GM19438 (cell line): ENCODE results near the gene B3GALNT2.
"Not testable (repeated sequence)": the region's sequence is repeated elsewhere in the genome, so short reads cannot be mapped to it uniquely, and the experiment has no call there.

ENCODE experiments used
- ATAC-seq: cut with Tn5 transposase; IDR thresholded peaks from one replicate; pipeline ENCODE4 v1.9.1; 2021; ENCODE audit warnings: low read depth; ENCODE audit not compliant: unreplicated experiment

B3GALNT2 gene

DNA sequence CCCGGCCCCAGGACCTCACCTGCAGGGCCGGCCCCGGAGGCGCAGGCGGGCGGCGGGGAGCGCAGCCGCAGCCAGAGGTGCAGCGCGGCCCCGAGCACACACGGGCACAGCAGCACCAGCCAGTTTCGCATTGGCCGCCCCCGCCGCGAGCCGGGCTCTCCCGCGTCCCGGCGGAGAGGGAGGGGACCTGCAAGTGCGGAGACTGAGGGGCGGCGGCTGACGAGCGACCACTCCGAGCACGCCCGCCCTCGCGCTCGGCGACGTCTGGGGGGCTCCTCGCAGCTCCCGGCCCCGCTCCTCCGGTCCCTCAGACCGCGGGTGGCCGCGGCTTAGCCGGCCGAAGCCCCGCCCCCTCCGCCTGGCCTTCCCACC, at the start of gene B3GALNT2:
Gene B3GALNT2 (minus strand): TSS at position 331 of the 372 bp plus-strand sequence. CDS start 200 bp downstream, at position 131.
- peak; percentile 34 for ATAC-seq

DNA sequence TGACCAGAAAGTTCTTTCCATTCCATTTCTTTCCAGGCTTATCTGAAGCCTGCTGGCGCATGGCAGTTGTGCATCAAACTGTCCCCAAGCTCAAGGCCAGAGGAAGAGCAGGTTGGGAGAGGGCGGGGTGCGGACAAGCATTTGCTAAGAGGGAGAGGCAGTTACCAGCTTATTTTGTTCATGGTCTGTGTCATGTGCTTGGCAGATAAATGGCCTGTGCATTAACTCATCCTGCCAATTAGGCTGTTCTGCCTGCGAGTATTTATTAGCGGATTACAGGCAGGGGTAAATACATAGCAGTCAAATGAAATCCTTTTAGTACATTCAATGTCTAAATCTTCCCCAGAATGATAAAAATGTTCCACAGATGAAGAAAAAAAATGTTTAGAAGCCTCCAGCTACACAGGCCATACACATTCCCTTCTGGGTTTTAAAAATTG, 48.9 kb upstream of the B3GALNT2 start:
- no peak for ATAC-seq

DNA sequence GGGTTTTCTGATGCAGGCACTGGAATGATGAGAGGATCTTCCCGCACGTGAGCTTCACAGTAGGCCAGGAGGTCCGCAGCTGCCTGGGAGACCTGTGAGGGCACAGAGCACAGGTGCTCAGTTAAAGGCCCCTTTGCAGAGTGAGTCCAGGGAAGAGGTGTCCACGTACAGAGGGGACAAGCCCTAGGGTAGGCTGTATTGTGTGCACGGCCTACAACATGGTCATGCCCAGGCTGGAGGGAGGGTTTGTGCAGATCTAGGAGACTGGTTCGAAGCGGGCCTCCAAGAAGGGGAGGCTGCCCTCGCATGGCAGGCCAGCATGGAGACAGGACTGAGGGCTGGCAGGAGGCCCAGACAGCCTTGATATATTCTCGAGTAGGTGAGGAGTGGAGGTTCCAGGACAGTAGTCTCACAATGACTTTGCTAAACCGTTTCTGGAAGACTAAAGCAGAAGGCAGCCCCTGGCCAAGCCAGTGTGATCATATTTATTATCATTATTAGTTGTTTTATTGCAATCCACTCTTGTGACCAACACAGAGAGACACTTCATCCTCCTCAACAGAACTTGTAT, 48.0 kb upstream of the B3GALNT2 start:
- no peak for ATAC-seq

DNA sequence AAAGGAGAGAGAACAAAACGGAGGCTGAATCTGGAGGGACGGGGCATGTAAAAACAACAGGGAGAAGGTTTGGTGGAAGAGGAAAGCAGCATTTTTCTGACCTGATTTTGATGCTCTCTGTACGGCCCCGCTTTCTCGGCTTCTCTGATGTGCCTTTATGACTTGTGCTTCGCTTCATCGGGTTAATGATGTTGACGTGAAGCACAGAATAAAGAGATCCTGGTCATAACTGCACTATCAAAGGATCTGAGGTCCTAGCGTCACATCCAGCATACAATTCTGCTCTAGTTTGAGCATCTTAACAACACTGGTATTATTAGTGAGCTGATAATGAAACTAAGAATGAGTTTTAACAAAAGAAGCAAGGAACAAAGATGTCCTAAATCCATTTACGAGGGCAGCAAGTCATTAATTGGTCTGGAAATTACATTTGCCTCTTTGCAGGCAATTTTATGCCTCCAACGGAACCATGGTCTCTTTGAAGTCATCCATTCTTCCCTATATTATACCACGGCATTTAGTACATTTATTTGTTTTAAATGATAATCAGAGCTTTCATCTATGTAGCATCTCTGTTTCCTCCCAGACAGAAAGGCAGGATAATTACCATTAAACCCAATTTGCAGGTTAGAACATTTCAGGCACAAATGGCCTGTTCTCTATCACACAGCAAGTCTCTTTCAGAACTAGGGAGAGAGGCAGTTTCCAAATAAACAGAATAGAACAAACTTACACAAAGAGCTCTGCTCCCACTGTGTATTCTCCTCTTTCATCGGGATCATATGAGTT, 45.3 kb upstream of the B3GALNT2 start:
- no peak for ATAC-seq

DNA sequence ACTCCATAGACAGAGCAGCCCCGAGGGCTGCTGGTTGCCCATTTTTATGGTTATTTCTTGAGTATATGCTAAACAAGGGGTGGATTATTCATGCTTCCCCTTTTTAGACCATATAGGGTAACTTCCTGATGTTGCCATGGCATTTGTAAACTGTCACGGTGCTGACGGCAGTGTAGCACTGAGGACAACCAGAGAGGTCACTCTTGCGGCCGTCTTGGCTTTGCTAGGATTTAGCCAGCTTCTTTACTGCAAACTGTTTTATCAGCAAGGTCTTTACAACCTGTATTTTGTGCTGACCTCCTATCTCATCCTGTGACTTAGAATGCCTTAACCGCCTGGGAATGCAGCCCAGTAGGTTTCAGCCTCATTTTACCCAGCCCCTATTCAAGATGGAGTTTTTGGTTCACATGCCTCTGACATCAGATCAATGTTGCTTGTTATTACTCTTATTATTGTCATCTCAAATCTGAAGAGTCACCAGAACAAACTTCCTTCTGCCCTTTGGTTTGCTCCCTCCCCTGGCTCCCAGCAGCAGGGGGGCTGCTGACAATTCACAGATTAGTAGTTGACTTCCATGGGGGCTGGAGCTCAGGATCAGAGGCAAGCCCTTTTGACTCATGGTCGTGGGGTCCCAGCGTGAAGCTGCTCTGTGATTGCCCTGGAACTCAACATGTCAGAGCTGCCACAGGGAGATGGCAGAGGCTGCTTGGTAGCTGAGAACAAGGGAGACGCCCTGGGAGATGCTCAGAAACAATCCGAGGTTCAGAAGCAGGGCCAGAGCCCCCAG, 42.3 kb upstream of the B3GALNT2 start:
- not testable (repeated sequence) for ATAC-seq

DNA sequence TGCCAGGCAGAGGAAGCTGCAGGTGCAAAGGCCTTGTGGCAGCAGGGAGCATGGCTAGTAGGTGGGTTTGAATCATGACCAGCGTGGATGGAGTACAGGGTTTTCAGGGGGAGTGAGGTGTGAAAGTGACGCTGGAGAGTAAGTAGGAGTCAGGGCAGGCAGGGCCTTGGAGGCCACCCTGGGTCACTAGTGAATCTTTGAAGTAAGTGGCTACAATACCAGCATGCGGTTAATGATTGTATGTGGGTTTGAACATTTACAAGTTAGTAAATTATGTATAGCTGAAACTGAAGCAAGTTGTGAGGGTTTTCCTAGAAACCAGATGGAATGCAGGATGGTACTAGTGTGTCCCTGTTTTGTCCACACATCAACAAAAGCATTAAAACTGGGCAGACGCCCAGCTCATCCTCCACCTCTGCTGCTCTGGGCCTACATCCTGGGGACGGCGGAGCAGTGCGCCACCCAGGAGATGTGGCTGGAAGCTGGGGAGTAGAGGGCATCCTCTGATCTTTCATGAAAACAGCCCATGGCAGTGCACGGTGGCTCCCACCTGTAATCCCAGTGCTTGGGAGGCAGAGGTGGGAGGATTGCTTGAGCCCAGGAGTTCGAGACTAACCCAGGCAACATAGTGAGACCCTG, 41.2 kb upstream of the B3GALNT2 start:
- ATAC-seq: no peak

DNA sequence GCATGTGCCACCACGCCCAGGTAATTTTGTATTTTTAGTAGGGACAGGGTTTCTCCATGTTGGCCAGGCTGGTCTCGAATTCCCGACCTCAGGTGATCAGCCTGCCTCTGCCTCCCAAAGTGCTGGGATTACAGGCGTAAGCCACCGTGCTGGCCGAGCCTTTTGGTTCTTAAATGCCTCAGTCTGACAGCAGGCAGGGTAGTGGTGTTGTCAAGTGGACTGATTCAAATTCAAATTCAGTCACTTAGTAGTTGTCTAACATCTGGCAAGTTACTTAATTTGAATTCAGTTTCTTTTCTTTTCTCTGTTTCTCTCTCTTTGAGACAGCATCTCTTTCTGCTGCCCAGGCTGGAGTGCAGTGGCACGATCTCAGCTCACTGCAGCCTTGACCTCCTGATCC, 38.6 kb upstream of the B3GALNT2 start:
- ATAC-seq: not testable (repeated sequence)

DNA sequence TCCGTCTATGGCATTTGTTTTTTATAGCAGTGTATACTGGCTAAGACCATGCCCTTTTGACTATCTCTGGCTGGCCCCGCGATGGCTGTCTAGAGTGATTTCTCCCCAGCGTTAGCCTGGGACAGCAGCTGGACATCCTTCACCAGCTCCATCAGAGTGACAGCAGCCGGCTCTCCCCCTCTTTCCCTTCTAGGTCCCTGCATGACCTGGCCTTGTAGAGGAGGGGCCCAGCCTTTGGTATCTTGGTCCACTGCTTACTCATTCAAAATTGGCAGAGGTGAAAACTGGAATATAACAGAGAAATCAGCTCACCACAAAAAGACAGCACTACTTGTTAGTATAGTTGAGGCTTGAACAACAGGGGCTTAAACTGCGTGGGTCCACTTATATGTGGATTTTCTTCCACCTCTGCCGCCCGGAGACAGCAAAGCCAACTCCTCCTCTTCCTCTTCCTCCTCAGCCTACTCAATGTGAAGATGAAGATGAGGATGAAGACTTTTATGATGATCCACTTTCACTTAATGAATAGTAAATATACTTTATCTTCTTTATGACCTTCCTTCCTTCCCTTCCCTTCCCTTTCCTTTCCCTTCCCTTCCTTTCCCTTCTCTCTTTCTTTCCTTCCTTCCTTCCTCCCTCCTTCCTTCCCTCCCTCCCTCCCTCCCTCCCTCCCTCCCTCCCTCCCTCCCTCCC, 29.4 kb upstream of the B3GALNT2 start:
- ATAC-seq: no peak

DNA sequence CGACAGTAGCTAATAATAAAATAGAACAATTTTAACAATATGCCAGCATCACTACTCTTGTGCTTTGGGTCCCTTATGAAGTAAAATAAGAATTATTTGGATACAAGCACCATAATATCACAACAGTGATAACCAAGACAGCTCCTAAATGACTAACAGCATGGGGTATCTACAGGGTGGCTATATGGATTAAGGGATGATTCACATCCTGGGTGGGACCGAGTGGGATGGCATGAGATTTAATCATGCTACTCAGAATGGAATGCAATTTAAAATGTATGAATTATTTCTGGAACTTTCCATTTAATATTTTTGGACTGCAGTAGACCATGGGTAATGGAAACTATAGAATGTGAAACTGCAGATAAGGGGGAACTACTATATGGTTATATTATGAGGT, 28.1 kb upstream of the B3GALNT2 start:
- no peak for ATAC-seq

DNA sequence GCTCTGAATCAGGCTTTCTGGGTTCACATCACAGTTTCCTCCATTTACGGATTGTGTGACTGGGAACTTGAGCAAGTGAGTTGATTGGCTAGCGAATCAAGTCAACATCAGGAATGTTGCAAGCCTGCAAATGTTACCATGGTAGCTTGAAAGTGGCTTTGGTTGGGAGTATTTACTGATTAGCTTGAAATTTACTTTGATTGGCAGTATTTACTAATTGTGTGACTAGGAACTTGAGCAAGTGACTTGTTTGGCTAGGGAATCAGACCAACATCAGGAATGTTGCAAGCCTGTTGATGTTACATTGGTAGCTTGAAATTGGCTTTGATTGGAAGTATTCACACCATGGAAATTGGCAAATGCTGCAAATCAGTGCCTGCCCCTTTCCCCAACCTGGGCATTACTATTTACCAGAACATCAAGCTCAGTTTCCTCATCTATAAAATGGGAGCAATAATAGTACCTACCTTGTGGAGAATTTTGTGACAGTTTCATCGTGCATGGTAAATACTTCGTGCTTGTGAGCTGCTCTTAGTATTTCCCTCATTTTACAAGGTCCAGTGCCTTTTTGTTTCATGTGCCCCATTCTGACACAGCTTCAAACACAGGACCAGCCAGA, 23.1 kb upstream of the B3GALNT2 start:
- ATAC-seq: no peak

DNA sequence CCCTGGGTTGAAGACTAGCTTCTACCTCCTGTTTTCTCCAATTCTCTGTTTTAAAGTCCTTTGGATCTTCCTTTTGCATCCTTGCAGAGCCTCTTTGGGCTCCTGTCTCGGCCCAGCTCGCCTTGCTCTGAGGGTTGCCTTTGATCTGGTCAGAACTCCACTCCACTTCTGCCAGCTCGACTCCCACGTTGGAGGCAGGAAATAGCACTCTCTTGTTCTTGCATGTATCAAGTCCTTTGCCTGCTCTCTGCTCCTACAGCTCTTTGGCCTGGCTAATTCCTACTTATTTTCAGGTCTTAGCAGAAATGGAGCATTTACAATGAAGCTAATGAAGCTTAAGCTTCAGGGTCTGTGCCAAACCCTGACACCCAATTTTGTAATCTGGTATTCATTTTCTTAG, 21.1 kb upstream of the B3GALNT2 start:
- ATAC-seq: no peak

DNA sequence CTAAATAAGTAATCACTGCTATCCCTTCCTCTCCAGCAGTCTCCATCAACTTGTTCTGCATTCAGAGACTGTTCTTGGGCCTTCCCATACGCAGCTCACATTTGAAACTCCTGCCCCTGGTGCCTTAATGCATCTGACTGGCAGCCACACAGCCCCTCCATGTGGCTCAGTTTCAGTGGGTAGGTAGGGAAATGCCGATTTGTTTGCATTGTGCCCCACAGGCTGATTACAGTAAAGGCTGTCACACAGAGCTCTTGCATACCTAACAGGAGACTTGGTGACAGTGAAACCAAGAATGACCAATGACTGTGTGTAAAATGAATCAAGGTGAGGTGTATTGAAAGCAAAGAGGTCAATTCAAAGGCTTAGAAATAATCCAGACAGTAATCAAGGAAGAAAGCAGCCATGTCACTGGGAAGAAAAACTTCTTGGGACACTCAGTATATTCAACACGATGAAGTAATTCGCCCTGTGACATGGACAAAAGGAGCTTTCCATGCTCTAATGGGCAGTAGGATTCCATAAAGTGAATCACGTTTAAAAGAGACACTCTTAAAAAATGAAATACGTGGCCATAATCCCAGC, 12.7 kb upstream of the B3GALNT2 start:
- no peak for ATAC-seq

DNA sequence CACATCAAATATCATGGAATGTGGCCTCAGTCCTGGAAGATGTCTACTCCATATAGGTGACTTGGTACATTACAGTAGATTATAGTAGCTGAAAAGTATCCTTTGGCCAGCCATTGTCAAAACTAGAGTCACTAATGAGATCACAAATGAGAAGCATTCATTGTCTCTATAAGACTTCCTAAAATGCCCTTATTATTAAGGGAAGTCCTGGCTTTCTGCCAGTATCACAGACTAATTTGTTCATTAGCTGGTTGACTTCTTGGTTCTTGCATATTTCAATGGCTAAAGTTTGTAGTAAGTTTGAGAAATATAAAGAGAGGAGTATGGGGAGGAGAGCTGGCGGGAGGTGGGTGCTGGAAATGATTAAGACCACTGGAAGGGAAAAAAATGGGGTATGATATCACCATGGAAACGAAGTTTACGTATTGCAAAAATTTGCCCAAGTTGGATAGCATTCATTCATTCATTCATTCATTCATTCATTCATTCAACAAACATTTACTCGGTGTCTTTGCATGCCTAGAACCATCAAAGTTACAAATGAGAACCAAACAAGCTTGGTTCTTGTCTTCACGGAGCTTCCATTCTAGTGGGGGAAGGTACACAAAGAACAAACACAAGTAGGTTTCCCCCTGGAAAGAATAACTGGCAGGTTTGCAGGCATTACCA, 11.7 kb upstream of the B3GALNT2 start:
- ATAC-seq: no peak

DNA sequence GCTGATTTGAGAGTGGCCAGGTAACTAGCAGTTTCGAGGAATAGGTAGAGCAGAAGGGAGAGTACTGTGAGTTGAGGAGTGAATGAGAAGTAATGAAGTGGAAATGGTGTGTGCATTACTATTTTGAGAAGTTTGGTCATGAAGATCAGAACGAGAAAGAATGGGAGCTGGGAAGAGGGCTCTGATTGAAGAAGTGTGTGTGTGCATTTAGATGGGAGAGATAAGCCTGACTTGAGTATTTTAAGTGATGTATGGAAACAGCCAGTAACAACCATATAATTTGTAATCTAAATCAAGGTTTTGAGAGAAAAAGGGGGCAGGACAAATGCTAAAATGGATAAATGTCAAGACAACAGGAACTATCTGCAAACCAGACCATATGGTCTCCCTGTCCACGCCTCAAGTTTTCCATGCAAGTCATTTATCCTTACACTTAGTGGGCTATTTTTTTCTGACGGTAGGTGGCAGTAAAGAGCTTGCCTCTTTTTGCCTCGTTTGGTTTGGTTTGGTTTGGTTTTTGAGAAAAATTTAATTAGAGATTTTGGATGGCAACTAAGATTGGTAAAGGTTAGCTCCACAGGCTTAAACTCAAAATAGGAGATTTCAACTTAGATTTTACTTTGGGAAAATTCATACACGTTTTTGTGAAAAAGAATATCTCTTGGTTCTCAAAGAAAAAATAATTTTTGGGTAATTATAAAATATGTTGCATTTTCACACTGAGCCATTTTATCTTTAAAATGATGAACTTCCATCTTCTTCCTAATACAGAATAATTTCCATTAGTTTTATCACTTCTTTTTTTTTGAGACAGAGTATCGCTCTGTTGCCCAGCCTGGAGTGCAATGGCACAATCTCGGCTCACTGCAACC, 9.5 kb upstream of the B3GALNT2 start:
- ATAC-seq: no peak

DNA sequence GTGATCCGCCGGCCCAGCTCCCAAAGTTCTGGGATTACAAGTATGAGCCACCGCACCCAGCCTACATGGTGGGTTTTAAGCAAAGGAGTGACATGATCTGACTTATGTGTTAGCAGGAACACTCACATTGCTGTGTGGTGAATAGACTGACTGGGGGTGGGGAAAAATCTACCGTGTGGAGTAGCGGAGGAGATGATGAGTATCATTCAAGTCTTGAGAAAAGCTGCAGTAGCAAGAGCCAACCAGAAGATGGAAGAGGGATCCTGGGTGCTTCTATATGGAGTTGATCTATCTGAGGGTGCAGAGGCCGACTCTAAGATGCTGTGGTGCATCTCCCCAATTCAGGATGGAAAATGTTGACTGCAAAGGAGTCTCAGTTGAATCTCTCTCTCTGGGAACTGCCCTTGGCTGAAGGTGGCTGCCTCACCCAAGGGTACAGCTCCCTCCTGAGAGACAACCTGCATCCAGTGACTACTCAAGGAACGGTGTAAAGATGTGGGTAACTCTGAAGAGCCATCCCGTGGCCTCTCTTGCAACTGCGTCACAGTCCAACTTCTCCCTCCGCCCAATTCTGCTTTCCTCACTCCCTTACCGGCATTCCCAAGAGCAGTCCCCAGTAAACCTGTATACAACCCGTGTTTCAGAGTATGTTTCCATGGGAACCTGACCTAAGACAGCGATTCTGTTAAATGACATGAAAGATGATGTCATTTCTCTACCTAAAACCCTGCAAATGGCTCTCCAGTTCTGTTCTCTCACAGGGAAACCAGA, 7.4 kb upstream of the B3GALNT2 start:
- no peak for ATAC-seq

DNA sequence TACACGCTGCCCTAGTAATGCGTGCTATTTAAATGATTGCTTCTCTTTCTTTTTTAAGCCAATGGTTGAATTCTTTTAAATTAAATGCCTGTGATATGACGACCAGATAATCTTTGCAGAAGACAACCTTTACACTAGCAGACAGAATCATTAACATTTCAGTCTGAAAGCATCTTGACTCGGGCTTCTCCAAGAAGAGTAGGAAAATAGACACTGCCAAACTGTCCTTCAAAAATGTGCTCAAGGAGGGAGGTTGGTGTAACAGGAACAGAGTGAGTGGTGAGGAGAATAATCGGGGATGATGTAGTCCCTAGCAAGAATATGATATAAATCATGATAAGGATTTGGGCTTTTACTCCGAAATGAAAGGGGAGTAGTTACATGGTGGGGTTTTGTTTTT, 6.6 kb upstream of the B3GALNT2 start:
- ATAC-seq: no peak

DNA sequence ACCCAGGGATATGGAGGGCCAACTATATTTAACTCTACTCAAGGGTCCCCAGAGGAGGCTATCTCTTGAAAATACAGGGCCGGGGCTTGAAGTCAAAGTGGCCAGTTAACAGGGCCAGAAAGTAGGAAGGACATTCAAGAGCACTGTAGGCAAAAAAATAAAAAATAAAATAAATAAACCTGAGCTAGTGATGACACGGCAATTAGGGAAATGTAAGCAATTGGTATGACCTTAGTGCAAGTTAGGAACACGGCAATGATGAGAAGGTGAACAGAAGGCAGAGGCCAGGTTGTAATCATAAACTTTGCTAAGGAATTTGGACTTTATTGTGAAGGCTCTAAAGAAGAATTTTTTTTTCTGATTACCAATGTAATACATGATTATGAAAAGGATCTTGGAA, 3.4 kb upstream of the B3GALNT2 start:
- ATAC-seq: no peak
